SHP77 treated with DMSO at 0.1 percent for 48 hours (cell line): Measurements from ENCODE around the gene FGFR4.

Source experiments
- DNase-seq: peaks from one replicate; lab custom pipeline; 2025; lab: John Stamatoyannopoulos, UW

FGFR4 gene

DNA sequence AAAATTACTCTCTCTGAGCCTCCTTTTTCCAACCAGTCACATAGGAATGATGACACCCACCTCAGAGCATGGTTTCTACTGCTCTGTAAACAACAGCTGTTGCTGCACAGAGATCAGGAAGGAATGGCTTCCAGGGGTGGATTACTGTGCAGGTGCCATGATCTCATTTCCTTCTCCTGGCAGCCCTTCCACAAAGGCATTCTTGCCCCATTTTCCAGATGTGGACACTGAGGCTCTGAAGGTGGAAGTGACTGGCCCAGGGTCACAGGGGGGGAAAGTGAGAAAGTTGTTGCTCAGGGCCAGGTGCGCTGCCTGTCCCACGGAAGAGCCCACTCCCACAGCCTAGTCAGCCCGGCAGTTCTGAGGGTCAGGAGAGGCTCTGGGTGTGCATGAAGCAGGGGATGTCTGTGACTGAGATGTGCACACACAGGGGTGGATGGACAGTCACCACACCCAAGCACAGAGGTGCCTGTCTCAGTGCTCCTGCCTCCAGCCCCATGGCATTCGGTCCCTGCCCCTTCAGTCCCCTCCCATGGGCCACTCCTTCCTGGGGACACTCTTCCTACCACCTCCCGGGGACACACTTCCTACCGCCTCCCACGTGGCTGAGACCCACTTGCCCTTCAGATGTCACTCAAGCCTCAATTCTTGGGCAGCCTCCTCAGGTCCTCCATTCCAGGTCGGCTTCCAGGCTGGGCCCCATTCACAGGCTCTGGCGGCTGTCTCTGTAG is 17.0 kb downstream of the FGFR4 start:
- DNase-seq = peak; percentile 4

- DNase-seq = no peak
These were observed 19.2 kb downstream of the FGFR4 start for GRCh38 chr5:177105691-177106476.

DNA sequence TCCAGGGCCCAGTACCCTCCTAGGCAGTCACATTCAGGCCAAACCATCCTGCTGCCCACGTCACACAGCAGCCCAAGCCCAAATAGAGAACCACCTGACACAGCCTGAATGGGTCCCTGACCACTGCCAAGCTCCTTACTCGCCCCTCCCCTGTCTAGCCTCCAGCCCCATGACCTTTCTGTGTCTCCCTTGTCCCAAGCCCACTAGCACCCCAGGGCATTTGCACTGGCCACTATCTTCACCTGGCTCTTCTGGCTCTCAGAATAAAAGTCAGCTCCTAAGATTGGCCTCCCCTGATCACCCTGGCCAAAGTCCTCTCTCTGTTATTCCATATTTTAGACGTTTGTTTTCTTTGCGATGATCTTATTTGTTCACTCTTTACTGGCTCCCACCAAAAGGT is 20.4 kb downstream of the FGFR4 start:
- DNase-seq = no peak

DNA sequence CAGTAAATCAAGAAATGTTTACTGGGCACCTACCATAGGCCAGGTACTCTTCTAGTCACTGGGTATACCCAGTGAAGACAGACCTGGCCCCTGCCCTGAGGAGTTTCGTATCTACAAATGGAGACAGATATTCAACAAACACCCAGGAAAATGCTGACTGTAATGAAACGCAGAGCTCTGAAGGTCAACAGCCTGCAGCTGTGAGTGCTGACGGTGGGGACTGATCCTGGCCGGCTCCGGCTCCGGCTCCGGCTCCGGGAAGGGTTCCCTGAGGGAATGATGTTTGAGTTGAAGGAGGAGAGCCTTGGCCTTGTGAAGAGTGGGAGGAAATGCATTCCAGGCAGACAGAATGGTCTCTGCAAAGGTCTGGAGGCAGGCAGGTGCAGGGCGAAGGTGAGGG is 23.1 kb downstream of the FGFR4 start:
- DNase-seq = no peak

DNA sequence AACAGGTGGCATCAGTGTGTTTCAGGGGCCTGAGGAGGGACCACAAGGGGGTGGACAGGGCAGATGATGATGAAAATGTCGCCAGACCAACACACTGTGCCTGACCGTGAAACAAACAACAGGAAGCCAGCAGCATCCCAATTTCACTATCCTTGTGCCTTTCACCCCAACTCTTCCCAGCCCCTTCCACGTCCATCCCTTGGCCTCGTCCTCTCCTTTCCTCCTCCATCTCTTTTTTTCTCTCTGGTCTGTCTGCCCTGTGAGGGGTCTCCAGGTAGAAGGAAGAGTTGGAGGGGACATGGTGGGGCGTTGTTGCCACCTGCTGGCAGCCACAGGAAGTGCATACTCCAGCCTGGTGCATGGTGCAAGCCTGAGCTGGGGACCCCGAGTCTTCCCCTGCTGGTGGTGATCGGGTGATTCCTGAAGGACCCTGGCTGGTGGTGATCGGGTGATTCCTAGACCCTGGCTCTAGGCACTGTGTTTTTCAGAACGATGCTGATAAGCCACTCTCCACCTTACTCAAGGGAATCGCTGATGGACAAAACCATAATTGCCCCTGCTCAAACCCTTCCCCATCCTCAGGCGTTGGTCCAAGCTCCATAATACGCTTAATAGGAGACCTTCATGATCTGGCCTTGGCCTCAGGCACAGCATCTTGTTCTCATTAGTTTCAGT is 25.1 kb downstream of the FGFR4 start:
- DNase-seq = peak; percentile 30

GRCh38 chr5:177112589-177113220 is 26.0 kb downstream of the FGFR4 start:
- no peak for DNase-seq

GRCh38 chr5:177113566-177114424 is 27.1 kb downstream of the FGFR4 start:
- DNase-seq = peak; percentile 8

DNA sequence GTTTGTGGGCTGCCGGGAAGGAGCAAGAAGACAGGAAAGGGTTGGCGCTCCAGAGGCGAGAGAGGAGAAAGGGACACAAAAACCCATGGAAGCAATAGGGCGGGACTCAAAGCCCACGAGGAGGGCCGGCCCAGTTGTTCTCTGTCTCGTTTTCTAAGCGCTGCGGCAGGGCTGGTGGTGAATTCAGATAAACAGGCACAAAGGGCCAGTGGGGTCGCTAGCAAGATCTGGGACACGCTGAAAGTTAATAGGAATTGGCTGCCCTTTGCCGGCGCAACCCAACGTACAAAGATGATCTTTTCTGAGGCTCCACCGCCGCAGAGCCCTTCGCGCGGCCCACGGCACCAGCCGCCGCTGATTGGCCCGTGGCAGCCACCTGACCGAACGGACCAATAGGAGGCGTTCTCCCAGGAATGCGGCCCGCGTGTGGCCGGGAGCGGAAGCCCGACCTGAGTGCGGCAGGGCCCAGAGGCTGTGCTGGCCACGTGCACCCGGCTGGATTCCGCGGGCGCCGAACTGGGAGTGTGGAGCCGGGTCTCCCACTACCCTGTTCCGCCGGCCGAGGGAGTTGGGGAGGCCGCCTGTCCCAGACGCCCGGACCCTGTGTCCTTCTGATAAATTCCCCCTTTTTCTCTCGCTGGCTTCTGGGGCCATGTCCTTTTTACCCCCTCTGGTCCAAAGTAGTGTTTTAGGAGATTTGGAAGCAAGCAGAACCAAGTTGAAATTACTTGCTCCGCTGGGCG is 30.1 kb downstream of the FGFR4 start:
- no peak for DNase-seq

GRCh38 chr5:177117441-177118045 is 30.8 kb downstream of the FGFR4 start:
- no peak for DNase-seq

- no peak for DNase-seq
These were observed 35.9 kb downstream of the FGFR4 start for GRCh38 chr5:177122566-177122965.

GRCh38 chr5:177123789-177124485 is 37.2 kb downstream of the FGFR4 start:
- DNase-seq = no peak

DNA sequence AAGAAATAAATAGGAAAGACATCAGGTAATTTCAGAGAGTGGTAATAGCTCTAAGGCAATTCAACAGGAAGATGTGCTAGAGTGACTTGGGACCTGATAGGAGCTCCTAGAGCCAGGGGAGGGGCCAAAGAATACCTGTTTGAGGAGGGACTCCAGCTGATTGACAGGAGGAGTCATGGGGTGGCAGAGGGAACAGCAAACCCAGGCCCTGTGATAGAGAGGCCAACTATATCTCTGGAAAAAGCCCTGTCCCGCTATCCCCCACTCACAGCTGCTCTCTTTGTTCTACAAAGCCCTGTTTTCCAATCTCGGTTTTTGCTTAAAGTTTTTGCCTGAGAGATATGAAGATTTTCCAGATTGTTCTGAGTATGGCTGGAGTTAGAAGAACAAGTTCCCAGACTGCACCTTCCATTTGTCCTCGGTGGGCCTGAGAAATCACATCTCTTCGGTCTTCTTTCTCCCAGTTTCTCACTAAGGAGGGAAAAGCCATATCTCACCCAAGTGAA is 37.8 kb downstream of the FGFR4 start:
- DNase-seq = no peak

DNA sequence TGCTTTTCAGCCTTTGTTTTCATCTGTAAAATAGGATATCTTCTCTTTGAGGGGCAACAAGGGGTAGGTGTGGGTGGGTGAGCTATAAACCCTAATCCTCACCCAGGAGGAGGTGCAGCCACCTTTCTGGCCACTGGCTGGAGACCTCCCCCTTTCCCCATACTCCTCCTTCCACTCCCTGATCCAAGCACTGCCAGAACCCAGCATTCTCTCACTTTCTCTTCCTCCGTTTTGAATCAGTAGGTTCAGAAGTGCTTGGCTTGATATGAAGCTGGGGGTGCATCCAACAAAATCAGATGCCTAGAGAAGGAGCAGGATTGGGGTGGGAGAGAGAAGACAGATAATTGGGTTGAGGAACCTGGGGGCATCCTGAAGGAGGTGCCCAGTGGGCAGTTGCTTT is 40.1 kb downstream of the FGFR4 start:
- no peak for DNase-seq

DNA sequence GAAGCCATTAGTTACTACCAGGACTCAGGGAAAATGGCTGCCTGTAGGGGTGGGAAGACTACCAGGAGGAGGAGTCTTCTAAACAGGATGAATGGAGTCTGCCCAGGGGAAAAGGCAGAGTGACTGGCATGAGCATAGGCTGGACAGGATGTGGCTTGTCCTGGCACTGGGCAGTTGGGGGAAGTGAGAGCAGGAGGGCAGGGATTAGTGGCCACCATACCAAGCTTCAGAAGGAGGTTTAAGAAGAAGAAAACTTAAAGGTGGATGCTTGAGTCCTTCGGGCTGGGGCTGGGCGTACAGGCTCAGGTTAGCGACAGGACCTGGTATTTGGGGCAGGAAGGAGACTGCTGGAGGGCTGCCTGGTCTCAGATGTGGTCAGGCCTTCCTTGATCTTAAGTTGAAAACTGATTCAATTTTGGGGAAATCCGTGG is 41.9 kb downstream of the FGFR4 start:
- DNase-seq = no peak

GRCh38 chr5:177130211-177131018 is 43.7 kb downstream of the FGFR4 start:
- DNase-seq = no peak

DNA sequence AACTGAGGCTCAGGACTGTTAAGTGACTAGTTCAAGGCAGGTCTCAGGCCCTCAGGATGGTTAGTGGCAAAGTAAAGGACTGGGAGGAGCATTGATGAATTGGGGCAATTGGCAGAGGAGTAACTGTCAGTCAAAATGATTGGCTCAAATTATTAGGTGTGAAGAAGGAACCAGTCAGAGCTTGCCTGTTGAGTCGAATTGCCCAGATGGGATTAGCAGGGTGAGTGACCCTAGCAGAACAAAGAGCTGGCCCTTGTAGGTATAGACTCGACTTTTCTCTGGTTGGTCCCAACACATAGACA is 44.3 kb downstream of the FGFR4 start:
- DNase-seq = no peak

- no peak for DNase-seq
These were observed 44.8 kb downstream of the FGFR4 start for GRCh38 chr5:177131352-177132135.
